ENCODE data around the gene U2AF2. TPM values are rescaled to one million over a fixed set of nuclear protein-coding genes. Genes with fewer than 3 reads are reported as not detected.

The U2AF2 gene
- total and polyA plus RNA-seq, 2 of the 8 experiments (the other 6 are each of a cell fraction or from before 2014, with no cell fraction given) = 162 to 252 TPM

GRCh38 chr19:55648585-55649267, 6.1 kb upstream of the U2AF2 start:
- no peak overlapping the region for H2AFZ ChIP-seq (ENCODE audit: low read length)
- H4K20me1 ChIP-seq (replicated peaks in 1 of 2; ENCODE audit: control insufficient read depth in 1 of 2, insufficient read depth in 2 of 2, low read length in 2 of 2) = peaks cover 0 to 4% of the 10 kb centered on the region in 2 experiments
- H3K79me1 ChIP-seq (ENCODE audit: low read depth, low read length) = peaks cover 12% of the 10 kb centered on the region
- no peak overlapping the region for H3K23ac ChIP-seq (ENCODE audit: insufficient read length)
- H2BK120ac ChIP-seq (replicated peaks; ENCODE audit: low read depth, low read length) = no peak overlapping the region
- peaks cover 14% of the 10 kb centered on the region for H3K23me2 ChIP-seq (ENCODE audit: low read depth, low read length)
- H4K5ac ChIP-seq (ENCODE audit: insufficient read length, low read depth, low read length) = peak overlapping the region; percentile 15
- 59% methylated on average over 21 of the region's 25 CpGs; no CpG with 5 or more reads in 1 of the 2 experiments for WGBS, 2 experiments (ENCODE audit: extremely low coverage in 1 of 2, insufficient coverage in 1 of 2, insufficient read length in 1 of 2, insufficient replicate concordance in 2 of 2, low coverage in 1 of 2, low lambda C conversion rate in 2 of 2, missing lambda C conversion rate in 1 of 2)
- no peak overlapping the region for H3K27ac ChIP-seq (ENCODE audit: low read depth, low read length)
- DNase-seq (ENCODE audit: low read depth in 1 of 2, low spot score in 2 of 2) (no peak), FAIRE-seq (no peak)
- peak overlapping the region; percentile 54 for H4K91ac ChIP-seq (replicated peaks; ENCODE audit: insufficient read length, low read length)
- no peak overlapping the region for H3K14ac ChIP-seq (ENCODE audit: insufficient read length)
- H3K56ac ChIP-seq (replicated peaks; ENCODE audit: insufficient read length, low read depth, low read length) = no peak overlapping the region
- H2BK20ac ChIP-seq (ENCODE audit: low read length) = no peak overlapping the region
- TF ChIP-seq CHD2 (IDR thresholded peaks at IDR 0.05; ENCODE audit: low read length) = no peak
- peak; percentile 13; the same call in 1 of the 2 replicates for TF ChIP-seq SUZ12 (IDR thresholded peaks at IDR 0.05; ENCODE audit: low read length)
- no peak for TF ChIP-seq HDAC2 (IDR thresholded peaks at IDR 0.05; ENCODE audit: borderline replicate concordance in 1 of 2, low read depth in 2 of 2, low read length in 2 of 2)
- no peak for TF ChIP-seq SIRT6 (IDR thresholded peaks at IDR 0.05; ENCODE audit: low read length)
- no peak for TF ChIP-seq KDM4A (IDR thresholded peaks at IDR 0.05; ENCODE audit: low read depth, low read length, severe bottlenecking)
- POLR2A ChIA-PET (ENCODE audit: partially characterized antibody) = interaction anchor here (0.7 to 9.2 kb wide), 9 partner anchors 8 to 241 kb away, joined by 3 to 96 read pairs (median 4); partner anchors contain the start of genes UBE2S, ZNF580 and ZNF865
- CTCF ChIA-PET (ENCODE audit: partially characterized antibody) = interaction anchor here (0.6 to 6.9 kb wide), 4 partner anchors 11 to 26 kb away, joined by 3 to 56 read pairs (median 18); no protein-coding TSS in a partner anchor
- H3K9me3 ChIP-seq (ENCODE audit: insufficient read depth in 2 of 2, low read depth in 1 of 2, low read length in 1 of 2) = no peaks in the 10 kb centered on the region
- H3K4me1 ChIP-seq (replicated peaks in 1 of 4; ENCODE audit: control insufficient read depth in 3 of 4, insufficient read depth in 4 of 4, low read length in 3 of 4) = peaks cover 0 to 15% (median 7%) of the 10 kb centered on the region in 4 experiments; a peak in 6 of 7 replicates
- no peak overlapping the region for H3K18ac ChIP-seq (ENCODE audit: extremely low read depth, low read length)
- H3K27me3 ChIP-seq (replicated peaks in 1 of 4; ENCODE audit: control insufficient read depth in 3 of 4, extremely low read depth in 1 of 4, insufficient read depth in 3 of 4, low read length in 3 of 4) = no peaks in the 10 kb centered on the region
- H2BK15ac ChIP-seq (ENCODE audit: low read length) = no peak overlapping the region
- peak overlapping the region; percentile 83; the same call in 1 of the 2 replicates for H2BK5ac ChIP-seq (ENCODE audit: low read depth, low read length)
- H3K4me2 ChIP-seq (ENCODE audit: insufficient read depth in 1 of 2, low read depth in 2 of 2, low read length in 2 of 2) = peak overlapping the region; percentile 78 to 81
- peak overlapping the region; percentile 72 to 85 (median 78) for H3K4me3 ChIP-seq (ENCODE audit: extremely low read depth in 1 of 4, insufficient read depth in 2 of 4, low read depth in 3 of 4, low read length in 4 of 4)
- H3K36me3 ChIP-seq (ENCODE audit: control insufficient read depth in 2 of 4, insufficient read depth in 4 of 4, low read length in 3 of 4) = peaks cover 7 to 13% (median 11%) of the 10 kb centered on the region in 4 experiments
- no peak overlapping the region for H3K4ac ChIP-seq (replicated peaks; ENCODE audit: insufficient read length, low read depth, low read length)
- H3K79me2 ChIP-seq (ENCODE audit: control insufficient read depth in 1 of 2, insufficient read depth in 2 of 2, low read length in 2 of 2) = peaks cover 4 to 20% of the 10 kb centered on the region in 2 experiments; a peak in 3 of 4 replicates
- H2AK5ac ChIP-seq (ENCODE audit: low read depth, low read length) = no peak overlapping the region
- peak overlapping the region in 1 of 4 experiments; percentile 38; a peak in 1 of 7 replicates for H3K9ac ChIP-seq (replicated peaks in 1 of 4; ENCODE audit: extremely low read depth in 1 of 4, low read depth in 3 of 4, low read length in 3 of 4)
- H2BK12ac ChIP-seq (ENCODE audit: low read depth, low read length) = no peak overlapping the region
- 0 out of 2 replicates have a peak overlapping the region, but pooled peaks have one; percentile 14 for H4K8ac ChIP-seq (ENCODE audit: extremely low read depth, insufficient read depth, low read length)

Measured in H1 (cell line).